Pons (tissue), 1 donor: ENCODE results near the gene LHFPL3.
A peak's percentile ranks its signal among the peaks of the same experiment; 100 is the strongest.

Experiments
- DNase-seq: peaks from one replicate; pipeline ENCODE4 v3.0.0-alpha.2; 2016; ENCODE audit warnings: low spot score

LHFPL3 gene

GRCh38 chr7:104846731-104847130 is 518.3 kb downstream of the LHFPL3 start:
- DNase-seq, result no peak

- DNase-seq, result peak; percentile 89
Observed at GRCh38 chr7:104848138-104848990, 520.0 kb downstream of the LHFPL3 start.

- no peak for DNase-seq
Observed at GRCh38 chr7:104850374-104850773, 522.0 kb downstream of the LHFPL3 start.

GRCh38 chr7:104851268-104851667 is 522.9 kb downstream of the LHFPL3 start:
- no peak for DNase-seq

- no peak for DNase-seq
Observed at GRCh38 chr7:104852386-104852785, 524.0 kb downstream of the LHFPL3 start.

GRCh38 chr7:104855861-104856260 is 527.5 kb downstream of the LHFPL3 start:
- DNase-seq, result no peak

GRCh38 chr7:104857458-104858425 is 529.3 kb downstream of the LHFPL3 start:
- no peak for DNase-seq

- no peak for DNase-seq
Observed at GRCh38 chr7:104859754-104860426, 531.5 kb downstream of the LHFPL3 start.

GRCh38 chr7:104861729-104862390 is 533.5 kb downstream of the LHFPL3 start:
- DNase-seq, result no peak

- DNase-seq, result no peak
Observed at GRCh38 chr7:104862719-104863118, 534.3 kb downstream of the LHFPL3 start.

- no peak for DNase-seq
Observed at GRCh38 chr7:104873401-104873800, 545.0 kb downstream of the LHFPL3 start.

- DNase-seq, result no peak
Observed at GRCh38 chr7:104878577-104878976, 550.2 kb downstream of the LHFPL3 start.

GRCh38 chr7:104883248-104883717 is 554.9 kb downstream of the LHFPL3 start:
- DNase-seq, result no peak

- DNase-seq, result peak; percentile 86
Observed at GRCh38 chr7:104883718-104884452, 555.5 kb downstream of the LHFPL3 start.

GRCh38 chr7:104886651-104887050 is 558.2 kb downstream of the LHFPL3 start:
- DNase-seq, result no peak

GRCh38 chr7:104890216-104890615 is 561.8 kb downstream of the LHFPL3 start:
- DNase-seq, result no peak

- no peak for DNase-seq
Observed at GRCh38 chr7:104891949-104892348, 563.5 kb downstream of the LHFPL3 start.

- no peak for DNase-seq
Observed at GRCh38 chr7:104894314-104894713, 565.9 kb downstream of the LHFPL3 start.

GRCh38 chr7:104894726-104895521 is 566.5 kb downstream of the LHFPL3 start:
- no peak for DNase-seq
